Measurements from ENCODE around the gene WNT7B.

The WNT7B gene

DNA sequence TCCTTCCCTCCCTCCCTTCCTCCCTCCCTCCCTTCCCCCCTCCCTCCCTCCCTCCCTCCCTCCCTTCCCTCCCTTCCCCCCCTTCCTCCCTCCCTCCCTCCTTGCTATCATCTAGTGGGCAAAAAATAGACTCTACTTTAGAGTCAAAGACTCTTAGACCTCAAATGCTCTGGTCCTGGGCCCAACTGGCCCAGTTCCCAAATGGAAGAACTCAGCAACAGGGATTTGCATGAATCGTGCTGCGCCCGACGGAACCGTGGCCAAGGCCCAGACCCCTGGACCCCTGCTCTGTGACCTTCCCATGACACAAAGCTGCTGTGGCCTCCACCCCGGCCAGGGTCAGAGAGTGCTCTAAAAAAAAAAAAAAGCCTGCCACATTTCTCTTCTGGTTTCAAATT, 97.4 kb downstream of the WNT7B start:
- DNase-seq (ENCODE audit: extremely low read depth in 1 of 2, low read depth in 1 of 2): no peak

DNA sequence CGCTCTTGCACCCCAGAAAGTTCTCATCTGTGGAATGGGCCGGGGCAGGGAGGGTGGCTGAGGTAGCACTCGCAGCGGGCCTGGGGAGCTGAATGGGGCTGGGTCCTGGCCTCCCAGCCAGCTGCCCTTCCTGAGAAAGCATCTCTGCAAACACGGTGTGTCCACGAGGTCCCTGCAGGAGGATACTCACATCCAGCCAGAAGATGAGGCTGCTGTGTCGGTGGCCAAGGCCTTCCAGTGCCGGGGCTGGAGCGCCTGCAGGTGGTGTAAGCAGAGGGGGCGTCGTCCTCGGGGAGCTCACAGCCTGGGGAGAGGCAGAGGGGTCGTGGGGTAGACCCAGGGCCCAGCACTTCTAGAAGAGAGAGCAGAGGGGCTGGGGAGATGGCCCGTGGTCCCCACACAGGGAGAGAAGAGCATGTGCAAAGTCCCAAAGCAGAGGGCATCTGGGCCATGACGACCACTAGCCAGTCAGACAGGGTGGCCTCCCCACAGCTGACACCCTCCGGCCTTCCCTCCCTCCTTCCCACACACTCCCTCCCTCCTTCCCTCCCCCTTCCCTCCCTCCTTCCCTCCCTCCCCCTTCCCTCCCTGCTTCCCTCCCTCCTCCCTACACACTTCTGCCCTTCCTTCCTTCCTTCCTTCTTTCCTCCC, 97.9 kb downstream of the WNT7B start:
- DNase-seq (ENCODE audit: extremely low read depth in 1 of 2, low read depth in 1 of 2): no peak

DNA sequence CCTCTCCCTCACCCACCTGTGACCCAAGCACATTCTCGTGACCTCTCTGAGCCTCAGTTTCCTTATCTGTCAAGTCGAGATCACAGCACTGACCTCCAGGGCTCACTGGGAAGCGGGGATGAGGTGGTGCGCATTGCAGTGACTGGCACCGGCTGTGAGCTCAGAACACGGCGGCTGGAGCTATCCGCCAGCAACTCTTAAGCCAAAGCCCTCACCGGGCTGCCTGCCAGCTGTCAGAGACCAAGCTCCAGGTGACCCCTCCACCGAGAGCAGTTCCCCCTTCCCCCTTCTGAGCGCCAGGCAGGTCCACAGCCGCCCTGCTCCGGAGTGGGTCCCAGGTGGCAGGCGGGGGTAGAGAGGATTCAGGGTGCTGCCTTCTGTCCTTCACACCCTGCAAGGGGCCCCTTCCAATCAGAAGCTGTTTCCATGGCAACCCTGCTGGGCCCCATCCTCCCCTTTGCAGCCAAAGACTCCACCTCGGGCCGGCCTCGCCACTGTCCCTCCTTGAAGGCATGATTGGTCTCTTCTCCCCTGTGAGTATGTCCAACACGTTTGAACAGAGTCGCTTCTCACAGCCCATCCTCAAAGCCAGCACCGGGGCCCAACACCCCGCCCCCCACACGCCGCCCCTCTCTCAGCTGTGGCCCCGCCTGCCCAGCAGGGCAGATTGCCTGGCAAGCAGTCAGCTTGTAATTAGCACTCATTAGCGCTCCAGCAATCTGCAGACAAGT, 98.7 kb downstream of the WNT7B start:
- DNase-seq (ENCODE audit: extremely low read depth in 1 of 2, low read depth in 1 of 2): no peak

DNA sequence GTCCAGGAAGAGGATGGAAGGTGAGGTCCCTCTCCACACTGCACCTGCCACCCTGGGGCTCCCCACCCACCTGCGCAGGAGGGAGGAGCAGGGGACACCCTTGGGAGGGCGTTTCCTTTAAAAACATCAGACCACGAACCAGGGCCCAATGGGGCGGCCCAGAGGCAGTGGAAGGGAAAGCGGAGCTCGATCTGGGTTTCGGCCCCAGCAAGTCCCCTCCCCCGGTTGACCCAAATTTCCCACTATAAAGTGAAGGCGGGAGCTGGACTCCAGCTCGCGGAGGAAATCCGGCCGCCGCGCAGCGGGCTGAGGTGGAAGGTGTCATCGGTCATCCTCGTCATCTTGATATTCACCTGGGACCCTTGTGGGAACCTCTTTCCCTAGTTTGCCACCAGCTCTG, 99.3 kb downstream of the WNT7B start:
- no peak for DNase-seq (ENCODE audit: extremely low read depth in 1 of 2, low read depth in 1 of 2)

DNA sequence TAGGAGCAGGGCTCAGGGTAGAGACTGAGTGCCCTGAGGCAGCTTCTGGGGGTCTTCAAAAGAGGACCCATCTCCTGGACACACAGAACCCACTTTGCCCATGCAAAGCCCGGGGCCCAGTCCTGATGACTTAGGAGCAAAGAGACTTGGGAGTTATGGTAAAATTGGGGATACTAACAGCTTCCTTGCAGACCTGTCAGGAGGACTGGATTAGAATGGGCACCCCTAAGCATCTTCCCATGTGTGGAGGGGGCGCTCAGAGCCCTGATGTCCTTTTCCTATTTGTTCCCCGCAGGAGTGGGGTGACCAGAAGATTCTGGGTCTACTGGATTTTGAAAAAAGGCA, 100.0 kb downstream of the WNT7B start:
- DNase-seq (ENCODE audit: extremely low read depth in 1 of 2, low read depth in 1 of 2): no peak

DNA sequence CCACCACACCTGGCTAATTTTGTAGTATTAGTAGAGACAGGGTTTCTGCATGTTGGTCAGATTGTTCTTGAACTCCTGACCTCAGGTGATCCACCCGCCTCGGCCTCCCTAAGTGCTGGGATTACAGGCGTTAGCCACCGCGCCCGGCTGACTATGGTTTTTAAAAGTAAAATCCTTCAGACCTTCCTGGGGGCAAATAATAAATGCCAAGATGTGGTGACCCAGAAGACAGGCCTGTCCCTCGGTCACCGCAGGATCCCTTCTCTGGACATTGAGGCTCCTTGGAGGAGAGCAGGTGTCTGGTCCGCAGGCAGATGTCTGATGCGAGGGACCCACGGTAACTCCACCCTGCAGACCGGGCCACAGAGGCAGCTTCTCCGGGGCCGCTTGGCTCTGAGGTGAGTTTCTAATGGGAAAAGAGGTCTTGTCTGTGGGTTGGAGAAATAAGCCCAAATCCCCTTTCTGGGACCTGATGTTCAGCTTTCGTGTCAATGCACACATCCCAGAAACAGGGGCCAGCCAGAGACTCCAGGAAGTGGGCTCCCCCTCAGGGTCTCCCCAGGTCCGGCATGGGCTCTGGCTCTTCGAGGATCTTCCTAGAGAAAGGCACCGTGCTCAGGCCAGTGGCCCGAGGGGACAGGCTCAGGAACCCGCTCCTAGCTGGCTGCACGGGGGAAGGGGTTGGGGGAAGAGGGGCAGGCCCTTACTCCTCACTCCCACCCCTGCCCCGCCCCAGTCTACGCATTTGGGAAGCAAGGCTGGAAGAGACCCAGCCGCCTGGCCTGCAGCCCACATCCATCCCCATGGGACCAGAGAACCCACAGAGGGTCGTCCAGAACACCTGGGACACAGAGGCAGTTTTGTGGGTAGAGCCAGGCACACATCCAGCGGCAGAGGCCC, 100.6 kb downstream of the WNT7B start:
- DNase-seq (ENCODE audit: extremely low read depth in 1 of 2, low read depth in 1 of 2): no peak

DNA sequence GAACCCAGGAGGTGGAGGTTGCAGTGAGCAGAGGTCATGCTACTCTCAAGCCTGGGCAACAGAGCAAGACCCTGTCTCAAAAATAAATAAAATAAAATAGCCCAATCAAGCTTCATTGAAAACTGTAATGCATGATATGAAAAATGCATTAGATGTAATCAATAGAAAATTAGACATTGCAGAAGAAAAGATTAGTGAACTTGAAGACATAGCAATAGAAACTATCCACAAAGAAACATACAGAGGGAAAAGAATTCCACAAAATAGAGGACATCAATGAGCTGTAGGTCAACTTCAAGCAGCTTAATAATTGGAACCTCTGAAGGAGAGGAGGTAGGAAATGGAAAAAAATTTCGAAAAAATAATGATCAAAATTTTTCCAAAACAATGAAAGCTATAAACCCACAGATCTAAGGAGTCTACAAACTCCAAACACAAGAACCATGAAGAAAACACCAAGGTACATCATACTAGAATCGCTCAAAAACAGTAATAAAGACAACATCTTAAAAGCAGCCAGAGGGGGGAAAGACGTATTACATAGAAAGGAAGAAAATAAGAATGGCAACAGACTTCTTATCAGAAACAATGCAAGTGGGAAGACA, 104.2 kb downstream of the WNT7B start:
- DNase-seq (ENCODE audit: extremely low read depth in 1 of 2, low read depth in 1 of 2): no peak

DNA sequence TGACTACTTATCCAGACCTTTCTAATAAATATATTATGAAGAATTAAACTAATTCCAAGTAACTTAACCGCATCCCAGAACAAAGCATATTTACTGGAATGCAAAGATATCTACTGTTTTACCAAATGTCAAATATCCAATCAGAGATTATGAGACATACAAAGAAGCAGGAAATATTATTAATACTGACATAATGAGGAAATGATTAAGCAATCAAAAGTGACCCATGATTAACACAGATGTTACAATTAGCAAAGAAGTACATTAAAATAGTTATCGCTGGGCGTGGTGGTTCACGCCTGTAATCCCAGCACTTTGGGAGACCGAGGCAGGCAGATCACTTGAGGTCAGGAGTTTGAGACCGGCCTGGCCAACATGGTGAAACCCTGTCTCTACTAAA, 105.2 kb downstream of the WNT7B start:
- no peak for DNase-seq (ENCODE audit: extremely low read depth in 1 of 2, low read depth in 1 of 2)
